Measurements from ENCODE around the gene TMEM151B.
"Not testable (repeated sequence)": the region's sequence is repeated elsewhere in the genome, so short reads cannot be mapped to it uniquely, and the experiment has no call there.

Gene TMEM151B

DNA sequence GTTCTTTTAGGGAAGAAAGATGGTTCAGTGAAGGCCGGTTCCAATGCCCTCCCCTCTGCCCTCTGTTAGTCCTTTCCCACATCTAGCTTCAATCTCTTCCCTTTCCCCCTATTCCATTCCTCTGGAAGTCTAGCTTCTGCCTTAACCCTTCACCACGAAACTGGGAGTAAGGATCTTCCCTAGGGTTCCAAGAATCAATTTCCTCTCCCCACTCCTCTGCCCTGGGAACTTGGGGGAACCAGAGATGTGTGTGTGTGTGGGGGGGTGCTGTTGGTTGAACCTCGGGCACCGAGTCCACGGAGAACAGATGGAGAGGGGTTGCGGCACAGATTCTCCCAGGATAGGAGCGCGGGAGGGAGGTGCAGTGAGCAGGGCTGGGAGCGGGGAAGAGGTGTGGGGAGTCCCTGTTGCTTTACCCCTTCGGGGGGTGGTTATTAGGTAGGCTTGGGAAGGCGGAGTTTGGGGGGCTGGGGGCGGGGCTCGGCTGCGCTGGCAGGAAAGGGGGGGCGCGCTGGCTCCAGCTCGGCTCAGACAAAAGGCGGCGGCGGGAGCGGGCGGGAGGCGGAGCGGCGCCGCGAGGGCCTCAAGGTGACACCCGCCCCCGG lies at the start of gene TMEM151B:
Gene TMEM151B, plus strand, starts transcription at position 530 of the 605 bp plus-strand sequence. CDS start 293 bp downstream, outside the sequence.
- FAIRE-seq, result no peak
- DNase-seq (ENCODE audit: insufficient read length, low spot score), result no peak

DNA sequence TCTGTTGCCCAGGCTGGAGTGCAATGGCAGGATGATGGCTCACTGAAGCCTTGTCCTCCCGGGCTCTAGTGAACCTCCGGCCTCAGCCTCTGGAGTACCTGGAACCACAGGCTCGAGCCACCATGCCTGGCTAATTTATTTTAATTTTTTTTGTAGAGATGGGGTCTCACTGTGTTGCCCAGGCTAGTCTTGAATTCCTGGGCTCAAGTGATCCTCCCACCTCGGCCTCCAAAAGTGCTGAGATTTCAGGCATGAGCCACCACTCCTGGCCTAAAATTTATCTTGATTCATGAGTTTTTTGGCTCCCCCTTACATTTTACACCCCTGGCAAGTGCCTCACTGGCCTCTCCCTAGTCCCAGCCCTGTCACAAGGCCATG lies 49.3 kb upstream of the TMEM151B start:
- no peak for DNase-seq (ENCODE audit: insufficient read length, low spot score)
- no peak for FAIRE-seq

DNA sequence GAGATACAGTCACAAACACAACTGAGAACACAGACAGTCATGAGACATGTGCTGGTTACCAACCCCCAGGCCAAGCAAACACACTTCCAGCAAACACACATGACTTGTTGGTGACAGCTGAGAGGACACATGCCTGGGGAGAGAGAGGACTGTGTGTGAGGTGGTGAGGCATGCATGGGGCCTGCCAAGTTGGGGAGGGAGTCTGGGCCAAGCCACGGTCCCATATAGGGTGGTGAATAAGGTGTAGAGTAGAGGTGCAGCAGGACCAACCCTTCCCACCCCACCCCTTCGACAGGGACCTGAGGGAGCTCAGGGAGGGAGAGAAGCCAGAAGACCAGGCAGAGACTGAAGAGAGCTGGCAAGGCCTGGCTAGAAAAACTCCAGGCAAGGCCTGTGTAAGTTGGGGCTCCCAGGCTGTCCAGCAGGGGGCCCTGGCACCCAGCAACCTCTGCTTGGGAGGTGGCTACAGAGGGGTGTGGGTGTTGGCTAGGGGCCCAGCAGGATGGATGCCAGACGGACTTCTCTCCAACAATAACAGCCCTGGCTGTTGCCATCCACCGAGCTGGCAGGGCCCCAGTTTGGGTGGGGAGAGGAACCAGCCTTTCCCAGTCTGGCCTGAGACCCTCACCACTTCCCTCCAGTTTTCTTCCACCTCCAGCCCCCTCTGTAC lies 48.8 kb upstream of the TMEM151B start:
- DNase-seq (ENCODE audit: insufficient read length, low spot score) (peak; percentile 78), FAIRE-seq (no peak)

DNA sequence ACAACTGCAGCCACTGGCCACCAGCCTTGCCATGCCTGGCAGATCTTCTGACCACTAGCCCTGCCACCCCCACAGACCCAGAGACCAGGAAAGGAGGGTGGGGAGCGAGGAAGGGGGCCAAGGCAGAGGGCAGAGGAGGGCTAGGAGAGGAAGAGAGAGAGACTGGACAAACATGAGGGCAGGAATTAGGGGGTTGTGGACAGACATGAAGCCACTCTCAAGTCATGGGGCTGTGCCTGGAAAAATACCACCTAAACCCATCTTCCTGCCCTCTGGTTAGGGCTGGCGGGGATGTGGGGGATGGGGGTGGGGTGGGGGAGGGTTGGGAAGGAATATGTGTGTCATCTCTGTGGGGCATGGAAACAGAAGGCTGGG lies 48.3 kb upstream of the TMEM151B start:
- FAIRE-seq, result no peak
- DNase-seq (ENCODE audit: insufficient read length, low spot score), result no peak

DNA sequence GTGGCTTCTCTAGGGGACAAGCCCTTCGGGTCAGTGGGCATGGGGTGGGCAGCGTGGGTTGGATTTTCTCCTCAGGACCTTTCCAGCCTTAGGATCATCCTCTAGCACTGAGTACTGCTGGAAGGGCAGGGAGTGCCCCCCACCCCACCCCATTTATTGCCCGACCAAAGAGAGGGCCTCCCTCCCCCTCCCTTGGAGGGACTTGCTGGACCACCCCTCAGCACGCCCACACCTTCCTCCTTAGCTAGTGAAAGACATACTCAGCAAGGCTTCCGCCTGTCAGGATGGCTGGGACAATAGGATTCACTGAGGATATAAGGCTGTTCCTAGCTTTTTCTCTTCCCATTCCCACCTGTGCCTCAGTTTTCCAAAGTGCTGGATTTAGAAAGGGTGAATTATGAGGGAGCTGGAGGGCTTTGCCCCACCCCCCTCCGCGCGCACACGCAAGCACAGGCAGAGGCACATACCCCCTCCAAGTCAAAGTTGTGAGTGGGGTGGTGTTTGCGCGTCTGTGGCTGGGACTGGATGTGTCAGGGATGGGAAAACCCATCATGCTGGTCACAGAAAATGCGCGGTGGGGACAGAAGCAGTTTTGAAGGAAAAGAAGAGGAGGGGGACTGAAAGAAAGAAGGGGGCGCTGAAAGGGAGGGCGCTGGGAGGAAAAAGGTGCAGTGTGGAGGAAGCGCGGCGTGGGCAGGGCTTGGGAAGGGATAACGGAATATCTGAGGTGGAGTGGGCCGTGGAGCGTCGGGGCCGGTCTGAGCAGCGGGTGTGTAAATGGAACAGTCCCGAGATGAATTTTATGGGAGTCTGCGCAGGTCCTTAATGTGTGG lies 47.5 kb upstream of the TMEM151B start:
- DNase-seq (ENCODE audit: insufficient read length, low spot score), result no peak
- no peak for FAIRE-seq

DNA sequence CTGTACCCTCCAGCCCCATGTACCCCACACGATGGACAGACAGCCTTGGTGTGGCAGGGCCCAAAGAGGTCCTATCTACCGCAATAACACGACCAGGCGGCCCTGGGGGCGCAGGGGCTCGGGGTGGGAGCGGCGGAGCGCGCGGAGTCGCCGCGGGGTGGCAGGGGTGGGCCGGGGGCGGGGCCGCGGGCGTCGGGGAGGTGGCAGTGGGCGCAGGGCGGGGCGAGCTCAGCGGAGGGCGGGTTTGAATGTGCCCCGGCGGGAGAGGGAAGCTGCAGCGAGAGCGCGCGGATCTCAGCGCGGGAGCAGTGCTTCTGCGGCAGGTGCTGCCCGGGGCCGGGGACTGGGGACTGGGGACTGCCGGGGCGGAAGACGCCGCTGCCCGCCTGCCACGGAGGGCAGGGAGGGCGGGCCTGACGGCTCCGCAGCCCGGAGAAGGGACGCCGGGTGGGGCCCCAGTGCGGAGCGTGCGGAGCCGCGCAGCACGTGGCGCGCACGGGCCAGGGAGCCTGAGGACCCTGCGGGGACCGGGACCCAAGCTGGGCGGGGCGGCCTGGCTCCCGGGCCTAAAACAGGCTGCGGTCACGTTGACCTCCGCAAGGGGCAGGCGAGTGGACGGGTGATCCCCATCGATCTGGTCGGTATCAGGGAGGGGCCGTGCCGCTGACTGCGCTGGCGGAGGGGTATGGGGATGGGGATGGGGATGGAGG lies 46.8 kb upstream of the TMEM151B start, which contains the start of gene SLC29A1:
Gene SLC29A1, plus strand, starts transcription at position 277 of the 710 bp plus-strand sequence. CDS start 3,719 bp downstream, outside the sequence.
- FAIRE-seq (no peak), DNase-seq (ENCODE audit: insufficient read length, low spot score) (peak; percentile 91)

DNA sequence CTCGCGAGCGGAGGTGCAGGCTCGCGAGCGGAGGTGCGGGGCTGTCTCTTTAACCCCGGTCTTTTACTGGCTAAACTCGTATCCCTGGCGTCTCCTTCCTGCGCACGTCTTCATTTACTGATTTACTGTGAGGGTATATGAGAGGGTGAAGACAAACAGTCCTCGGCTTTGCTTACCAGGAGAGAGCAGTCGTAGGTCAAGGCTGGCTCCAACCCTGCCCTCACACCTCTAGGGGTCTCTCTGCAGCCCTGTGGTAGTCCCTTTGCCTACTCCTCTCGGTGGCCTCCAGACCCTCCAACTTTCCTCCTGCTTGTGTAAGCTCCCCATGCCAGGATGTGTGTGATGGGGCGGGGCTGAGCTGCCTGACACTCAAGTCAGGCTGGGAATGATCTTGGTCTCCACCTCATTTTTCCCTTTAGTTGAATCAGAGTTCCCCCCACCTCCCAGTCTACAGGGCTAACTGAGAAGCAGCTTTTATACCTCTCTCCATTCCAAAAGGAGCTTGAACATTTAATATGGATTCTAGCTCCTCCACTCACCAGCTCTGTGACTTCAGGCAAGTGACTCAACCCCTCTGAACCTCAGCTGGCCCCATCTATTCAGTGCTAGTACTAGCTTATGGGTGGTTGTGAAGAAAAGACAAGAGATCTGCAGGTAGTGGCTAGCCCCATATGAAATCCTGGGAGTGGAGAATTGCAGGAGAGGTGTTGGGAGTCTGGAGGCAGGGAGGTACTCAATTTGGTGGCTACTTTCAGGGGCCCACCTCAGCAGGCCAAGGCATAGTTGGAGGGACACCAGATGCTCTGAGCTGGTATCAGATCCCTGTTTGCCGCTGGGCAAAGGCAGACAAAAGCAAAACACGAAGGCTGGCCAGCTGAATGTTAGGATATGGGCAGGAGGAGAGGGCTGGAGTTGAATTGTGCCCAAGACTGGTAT lies 46.0 kb upstream of the TMEM151B start:
- no peak for FAIRE-seq
- no peak for DNase-seq (ENCODE audit: insufficient read length, low spot score)

DNA sequence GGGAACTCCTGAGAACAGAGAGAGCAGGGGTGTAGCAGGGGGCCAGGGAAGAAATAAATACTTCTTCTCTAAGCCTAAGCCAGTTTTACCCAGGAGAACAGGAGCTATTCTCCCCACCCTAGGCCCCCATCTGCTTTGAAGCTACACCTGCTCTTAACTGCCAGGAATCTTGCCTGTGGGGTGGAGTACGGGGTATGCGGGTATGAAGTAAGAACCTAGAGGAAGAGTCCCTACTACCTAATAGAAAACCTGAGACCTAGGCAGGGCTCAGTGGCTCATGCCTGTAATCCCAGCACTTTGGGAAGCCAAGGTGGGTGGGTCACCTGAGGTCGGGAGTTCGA lies 45.3 kb upstream of the TMEM151B start:
- no peak for DNase-seq (ENCODE audit: insufficient read length, low spot score)
- no peak for FAIRE-seq

DNA sequence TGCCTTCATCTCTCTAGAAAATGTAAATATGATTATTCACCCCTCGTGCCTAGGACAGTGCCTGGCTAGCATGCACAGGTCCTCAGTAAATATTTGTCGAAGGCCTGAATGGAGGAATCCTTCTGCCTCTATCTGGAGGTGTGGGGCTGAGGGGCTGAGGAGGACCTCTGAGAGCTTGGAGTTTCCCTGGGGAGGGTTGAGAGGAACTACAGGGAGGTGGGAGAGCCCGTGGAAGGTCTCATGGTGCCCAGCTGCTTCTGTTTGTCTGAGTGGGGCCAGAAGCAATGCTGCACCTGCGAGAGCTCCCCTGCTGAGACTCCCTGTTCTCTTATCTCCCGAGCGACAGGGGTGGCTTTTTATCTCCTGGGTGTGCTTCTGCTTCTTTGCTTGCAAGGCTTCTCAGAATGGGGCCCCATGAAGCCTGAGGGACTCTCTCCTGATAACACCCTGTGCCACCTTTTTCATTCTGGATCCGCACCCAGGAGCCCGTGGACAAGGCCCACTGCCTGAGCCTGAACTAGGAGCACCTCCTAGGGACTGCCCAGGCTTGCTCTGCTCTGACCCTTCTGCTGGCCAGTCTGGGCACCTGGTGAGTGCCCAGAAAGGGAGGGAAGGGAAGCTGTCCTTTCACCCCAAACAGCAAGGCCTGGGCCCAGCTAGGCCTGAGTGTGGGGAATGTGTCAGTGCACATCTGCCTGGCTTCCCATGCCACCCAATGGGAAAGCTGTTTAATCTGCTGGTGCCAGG lies 44.5 kb upstream of the TMEM151B start:
- no peak for FAIRE-seq
- no peak for DNase-seq (ENCODE audit: insufficient read length, low spot score)

DNA sequence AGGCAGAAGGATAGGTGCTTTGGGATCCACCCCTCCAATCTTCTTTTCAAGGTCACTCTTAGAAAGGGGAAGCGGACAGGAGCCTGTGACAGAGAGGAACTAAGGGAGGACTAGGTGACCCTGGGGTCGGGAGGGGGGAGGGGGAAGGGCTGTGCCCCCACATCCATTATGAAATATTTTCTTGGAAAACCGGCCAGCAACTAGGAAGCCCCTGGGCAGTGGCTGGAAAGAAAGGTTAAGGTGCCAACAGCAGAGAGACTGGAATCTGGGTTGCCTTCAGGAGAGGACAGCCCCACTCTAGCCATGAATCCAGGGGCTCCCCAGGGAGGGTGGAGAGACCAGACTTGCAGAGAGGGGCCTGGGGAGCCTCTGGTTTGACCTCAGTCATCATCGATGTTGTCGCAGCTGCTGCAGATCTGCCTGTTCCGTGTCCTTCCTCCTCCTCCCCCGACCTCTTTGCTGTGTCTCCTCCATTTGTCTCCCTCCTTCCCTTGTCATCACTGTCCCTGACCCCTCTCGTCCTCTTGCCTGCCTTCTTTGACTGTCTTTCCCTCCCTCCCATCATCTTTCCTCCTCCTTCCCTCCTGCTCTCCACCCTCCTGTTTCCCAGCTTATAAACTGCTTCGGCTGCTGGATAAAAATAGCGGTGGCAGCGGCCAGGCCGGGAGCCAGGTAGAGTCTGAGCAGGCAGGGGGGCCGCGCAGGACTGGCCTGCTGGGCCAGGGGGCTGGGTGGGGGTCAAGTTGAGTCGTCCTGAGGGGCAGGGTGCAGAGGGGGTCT lies 43.7 kb upstream of the TMEM151B start:
- DNase-seq (ENCODE audit: insufficient read length, low spot score) (no peak), FAIRE-seq (no peak)

DNA sequence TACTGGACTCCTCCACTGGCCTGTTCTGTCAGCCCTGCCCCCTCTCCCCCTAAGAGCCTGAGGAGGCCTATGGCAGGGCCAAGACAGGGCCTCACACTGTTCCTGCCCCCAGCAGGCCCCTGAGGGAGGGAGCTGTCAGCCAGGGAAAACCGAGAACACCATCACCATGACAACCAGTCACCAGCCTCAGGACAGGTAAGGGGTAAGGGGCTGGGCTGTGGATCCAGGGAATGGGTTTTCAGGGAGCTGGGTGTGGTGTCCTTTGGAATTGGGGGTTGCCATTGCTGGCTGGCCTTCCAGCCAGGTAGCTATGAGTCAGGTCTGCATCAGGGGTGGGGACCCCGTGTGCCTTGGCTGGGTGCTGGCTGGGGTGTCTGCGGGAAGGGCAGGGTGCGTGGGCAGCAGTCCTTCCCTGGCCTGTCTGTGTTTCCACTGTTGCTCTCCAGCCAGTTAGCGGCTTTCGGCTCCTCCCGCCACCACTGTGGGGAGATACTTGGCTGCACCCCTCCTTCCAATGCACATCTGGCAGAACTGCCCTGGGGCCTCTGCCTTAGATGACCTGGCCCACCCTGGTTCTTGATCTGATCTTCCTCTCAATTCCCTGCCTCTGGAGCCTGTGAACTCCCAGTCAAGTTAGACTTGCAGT lies 43.0 kb upstream of the TMEM151B start:
- FAIRE-seq, result no peak
- DNase-seq (ENCODE audit: insufficient read length, low spot score), result no peak

DNA sequence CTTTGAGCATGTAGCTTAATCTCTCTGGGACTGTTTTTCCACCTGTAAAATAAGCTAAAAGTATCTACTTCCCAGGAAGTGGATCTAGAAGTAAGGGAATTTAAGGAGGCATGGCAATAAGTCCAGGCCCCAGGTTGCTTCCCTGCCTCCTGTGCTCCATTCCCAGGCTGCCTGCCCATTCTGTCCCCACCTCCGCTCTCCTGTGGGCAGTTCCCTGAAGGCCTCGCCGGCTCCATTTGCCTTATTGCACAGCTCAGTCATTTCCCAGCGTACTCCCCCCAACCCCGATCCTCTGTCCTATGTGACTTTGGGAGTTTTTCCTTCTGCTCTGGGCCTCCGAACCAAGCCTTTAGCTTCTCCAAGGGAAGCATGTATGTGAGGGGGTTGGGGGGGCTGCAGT lies 42.2 kb upstream of the TMEM151B start:
- FAIRE-seq, result no peak
- no peak for DNase-seq (ENCODE audit: insufficient read length, low spot score)

DNA sequence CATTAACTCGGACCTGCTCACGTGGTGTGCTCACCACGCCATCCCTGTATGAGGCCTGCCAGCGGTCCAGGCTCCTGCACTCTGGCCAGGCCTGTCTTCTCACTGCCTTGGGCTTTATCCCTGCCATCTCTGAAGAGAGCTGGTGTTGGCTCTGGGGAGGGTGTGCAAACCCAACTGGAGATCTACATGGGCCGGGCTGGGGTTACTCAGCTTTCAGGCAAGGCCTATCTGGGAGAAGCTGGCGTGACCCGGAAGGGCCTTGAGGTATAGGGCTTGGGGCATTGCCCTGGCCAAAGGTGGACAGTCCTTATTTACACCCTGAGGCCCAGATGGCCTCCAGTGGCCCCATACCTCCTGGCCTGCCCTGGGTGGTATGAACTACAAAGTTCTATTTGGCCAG lies 41.8 kb upstream of the TMEM151B start:
- DNase-seq (ENCODE audit: insufficient read length, low spot score) (no peak), FAIRE-seq (no peak)

DNA sequence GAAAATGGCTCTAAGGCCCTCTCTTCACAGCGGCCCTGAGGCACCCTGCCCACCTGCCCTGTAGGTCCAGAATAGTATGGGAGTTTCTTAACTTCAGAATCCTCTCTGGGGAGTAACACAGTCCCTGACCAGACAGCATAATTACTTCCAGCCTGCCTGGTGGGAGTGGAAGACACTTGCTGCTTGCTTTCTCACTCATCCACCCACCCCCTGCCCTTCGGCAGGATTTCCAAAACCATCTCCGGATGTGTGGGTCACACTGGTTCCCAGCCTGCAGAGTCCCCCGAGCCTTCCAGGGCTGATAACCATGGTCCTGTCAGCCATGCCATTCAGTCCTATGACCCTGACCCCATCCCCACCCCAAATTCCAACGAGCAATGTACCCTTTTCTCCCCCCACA lies 41.4 kb upstream of the TMEM151B start:
- DNase-seq (ENCODE audit: insufficient read length, low spot score), result no peak
- FAIRE-seq, result no peak

DNA sequence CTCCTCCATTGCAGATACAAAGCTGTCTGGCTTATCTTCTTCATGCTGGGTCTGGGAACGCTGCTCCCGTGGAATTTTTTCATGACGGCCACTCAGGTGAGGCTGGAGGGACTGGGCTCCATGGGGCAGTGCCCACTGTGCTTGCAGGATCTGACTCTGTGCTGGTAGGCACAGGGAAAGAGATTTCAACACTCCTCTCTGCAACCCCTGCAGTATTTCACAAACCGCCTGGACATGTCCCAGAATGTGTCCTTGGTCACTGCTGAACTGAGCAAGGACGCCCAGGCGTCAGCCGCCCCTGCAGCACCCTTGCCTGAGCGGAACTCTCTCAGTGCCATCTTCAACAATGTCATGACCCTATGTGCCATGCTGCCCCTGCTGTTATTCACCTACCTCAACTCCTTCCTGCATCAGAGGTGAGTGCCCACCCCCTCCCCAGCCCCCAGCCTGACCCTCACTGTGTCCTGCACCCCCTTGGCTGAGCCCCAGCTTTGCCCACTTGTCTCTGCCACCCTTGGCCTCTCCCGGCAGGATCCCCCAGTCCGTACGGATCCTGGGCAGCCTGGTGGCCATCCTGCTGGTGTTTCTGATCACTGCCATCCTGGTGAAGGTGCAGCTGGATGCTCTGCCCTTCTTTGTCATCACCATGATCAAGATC lies 40.7 kb upstream of the TMEM151B start:
- FAIRE-seq, result no peak
- no peak for DNase-seq (ENCODE audit: insufficient read length, low spot score)

DNA sequence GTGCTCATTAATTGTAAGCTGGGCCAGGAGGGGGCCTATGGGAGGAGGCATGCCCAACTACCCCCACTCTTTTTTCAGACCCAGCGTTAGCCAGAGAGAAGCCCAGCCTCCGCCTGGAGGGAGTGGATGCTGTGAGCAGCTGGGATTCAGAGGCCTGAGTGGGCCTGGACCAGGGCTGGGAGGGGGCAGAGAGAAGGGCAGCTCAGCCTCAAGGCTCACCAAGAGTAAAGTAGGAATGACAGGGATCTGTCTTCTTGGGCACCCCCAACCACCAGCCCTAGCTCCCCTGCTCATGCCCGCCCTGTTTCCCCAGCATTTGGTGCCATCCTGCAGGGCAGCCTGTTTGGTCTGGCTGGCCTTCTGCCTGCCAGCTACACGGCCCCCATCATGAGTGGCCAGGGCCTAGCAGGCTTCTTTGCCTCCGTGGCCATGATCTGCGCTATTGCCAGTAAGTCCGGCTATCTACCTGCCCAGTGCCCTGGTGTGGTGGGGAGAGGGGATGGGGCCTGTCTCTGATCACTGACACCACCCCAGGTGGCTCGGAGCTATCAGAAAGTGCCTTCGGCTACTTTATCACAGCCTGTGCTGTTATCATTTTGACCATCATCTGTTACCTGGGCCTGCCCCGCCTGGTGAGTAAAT lies 40.1 kb upstream of the TMEM151B start:
- FAIRE-seq (no peak), DNase-seq (ENCODE audit: insufficient read length, low spot score) (no peak)

DNA sequence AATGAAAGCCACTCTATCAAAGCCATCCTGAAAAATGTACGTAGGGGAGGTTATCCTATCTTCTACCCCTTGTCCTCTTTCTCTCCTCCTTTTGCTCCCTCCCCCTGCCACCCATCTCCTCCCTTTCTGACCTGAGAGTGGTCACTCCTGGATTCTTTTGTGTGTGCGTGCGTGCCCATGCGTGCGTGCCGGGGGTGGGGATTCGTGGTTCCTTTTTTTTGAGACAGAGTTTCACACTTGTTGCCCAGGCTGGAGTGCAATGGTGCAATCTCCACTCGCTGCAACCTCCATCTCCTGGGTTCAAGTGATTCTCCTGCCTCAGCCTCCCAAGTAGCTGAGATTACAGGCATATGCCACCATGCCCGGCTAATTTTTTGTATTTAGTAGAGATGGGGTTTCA lies 38.8 kb upstream of the TMEM151B start:
- not testable (repeated sequence) for FAIRE-seq

More for the DNA sequence above, 38.8 kb upstream of the TMEM151B start:
- not testable (repeated sequence) for DNase-seq (ENCODE audit: insufficient read length, low spot score)
